ENCODE data around the gene TIAL1.

DNA sequence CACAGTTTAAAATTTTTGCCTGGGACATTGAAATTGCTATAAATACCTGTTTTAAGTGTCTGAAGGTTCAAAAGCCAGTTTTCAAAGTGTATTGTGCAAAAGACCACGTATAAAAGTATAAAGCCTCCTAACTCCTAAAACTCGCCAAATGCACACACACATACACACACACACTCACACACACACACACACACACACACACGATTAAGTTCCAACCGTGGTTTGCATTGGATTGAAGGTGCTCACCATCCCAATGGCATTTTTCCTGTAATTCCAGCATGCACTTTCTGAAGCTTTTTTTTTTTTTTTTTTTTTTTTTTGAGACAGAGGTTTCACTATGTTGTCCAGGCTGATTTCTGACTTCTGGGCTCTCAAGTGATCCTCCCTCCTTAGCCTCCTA, 51.5 kb downstream of the TIAL1 start:
- TF ChIP-seq, protein P1, sequence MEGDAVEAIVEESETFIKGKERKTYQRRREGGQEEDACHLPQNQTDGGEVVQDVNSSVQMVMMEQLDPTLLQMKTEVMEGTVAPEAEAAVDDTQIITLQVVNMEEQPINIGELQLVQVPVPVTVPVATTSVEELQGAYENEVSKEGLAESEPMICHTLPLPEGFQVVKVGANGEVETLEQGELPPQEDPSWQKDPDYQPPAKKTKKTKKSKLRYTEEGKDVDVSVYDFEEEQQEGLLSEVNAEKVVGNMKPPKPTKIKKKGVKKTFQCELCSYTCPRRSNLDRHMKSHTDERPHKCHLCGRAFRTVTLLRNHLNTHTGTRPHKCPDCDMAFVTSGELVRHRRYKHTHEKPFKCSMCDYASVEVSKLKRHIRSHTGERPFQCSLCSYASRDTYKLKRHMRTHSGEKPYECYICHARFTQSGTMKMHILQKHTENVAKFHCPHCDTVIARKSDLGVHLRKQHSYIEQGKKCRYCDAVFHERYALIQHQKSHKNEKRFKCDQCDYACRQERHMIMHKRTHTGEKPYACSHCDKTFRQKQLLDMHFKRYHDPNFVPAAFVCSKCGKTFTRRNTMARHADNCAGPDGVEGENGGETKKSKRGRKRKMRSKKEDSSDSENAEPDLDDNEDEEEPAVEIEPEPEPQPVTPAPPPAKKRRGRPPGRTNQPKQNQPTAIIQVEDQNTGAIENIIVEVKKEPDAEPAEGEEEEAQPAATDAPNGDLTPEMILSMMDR (conservative IDR thresholded peaks at IDR 0.05): no peak
- no peak for TF ChIP-seq ZFX (IDR thresholded peaks at IDR 0.05)

Measured in C4-2B (cell line).